ENCODE data around the gene CD36.

GRCh38 chr7:80631421-80631820 is 7.0 kb upstream of the CD36 start:
- TF ChIP-seq CTCF (IDR thresholded peaks at IDR 0.05; ENCODE audit: low read length) (no peak), EZH2phosphoT487 (IDR thresholded peaks at IDR 0.05; ENCODE audit: low read length) (no peak), EZH2 (optimal IDR thresholded peaks at IDR 0.05; ENCODE audit: low read depth, low read length) (no peak)

Measured in MM.1S (cell line).